ENCODE data around the gene PRRG2.

GRCh38 chr19:49559443-49559842 lies 21.7 kb upstream of the PRRG2 start:
- TF ChIP-seq CTCF (IDR thresholded peaks at IDR 0.05), result no peak
- TF ChIP-seq TCF7L2 (IDR thresholded peaks at IDR 0.05; ENCODE audit: low read depth, low read length), result no peak
- TF ChIP-seq POLR2AphosphoS5 (IDR thresholded peaks at IDR 0.05; ENCODE audit: low read depth, low read length), result no peak
